Skeletal muscle cell (primary cell): ENCODE data around the gene TPM1.

Experiments
- DNase-seq: peaks from one replicate; pipeline ENCODE4 v3.0.0-alpha.2; 2010; ENCODE audit warnings: low read depth
- H3K4me3 ChIP-seq: 2 replicates; pipeline ENCODE4 v1.5.1; 2011; ENCODE audit warnings: low read depth, mild to moderate bottlenecking, control low read depth, low read length, moderate library complexity

TPM1 gene

DNA sequence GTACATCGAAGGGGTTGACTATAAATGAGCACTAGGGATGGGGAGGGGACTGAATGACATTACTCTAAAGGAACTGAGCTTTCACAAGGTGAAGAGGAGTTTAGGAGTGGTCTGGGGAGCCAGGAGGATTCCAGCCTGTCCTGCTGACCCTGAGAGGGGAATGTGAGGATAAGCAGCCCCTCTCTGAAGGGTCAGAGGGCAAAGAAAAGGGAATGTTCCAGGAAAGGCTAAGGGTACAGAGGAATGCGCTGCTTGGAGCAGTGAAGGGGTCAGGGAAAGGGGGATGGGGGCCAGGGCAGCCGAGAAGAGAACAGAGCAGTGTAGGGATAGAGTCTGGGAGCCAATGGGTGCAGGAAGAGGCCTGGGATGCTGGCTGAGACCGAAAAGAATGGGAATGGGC is 28.0 kb upstream of the TPM1 start:
- no peak overlapping the region for H3K4me3 ChIP-seq
- DNase-seq = no peak

DNA sequence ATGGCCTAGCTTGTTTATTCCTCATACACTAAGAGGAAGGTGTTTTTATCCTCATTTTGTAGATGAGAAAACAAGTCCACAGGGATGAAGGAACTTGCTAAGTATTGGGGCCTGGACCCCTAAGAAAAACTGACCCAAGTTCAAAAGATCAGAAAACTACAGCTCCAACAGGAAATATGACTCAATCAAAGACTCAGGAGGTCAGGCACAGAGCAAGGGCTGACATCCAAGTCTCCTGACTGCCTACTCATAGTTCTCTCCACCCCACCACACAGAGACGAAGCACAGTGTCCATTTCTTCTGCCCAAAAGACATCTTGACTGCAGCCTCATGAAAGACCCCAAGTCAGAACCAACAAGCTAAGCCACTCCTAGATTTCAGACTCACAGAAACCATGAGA is 26.9 kb upstream of the TPM1 start:
- DNase-seq = no peak
- no peak overlapping the region for H3K4me3 ChIP-seq

DNA sequence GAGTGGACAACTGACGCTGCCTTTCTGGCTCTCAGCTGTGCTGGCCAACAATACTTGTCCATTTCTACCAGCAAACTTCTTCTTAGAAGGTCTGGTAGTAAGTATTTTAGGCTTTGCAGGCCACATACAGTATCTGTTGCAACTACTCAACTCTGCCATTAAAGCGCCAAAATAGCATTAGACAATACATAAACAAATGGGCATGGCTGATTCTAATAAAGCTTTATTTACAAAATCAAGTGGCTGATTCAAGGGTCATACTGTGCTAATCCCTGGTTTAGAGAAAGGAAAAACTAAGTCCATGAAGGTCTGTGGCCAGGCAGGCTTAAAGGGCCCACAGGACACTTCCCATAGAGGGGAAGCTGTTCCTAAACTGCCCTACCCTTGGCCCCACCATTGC is 26.3 kb upstream of the TPM1 start:
- H3K4me3 ChIP-seq = no peak overlapping the region
- DNase-seq = no peak

DNA sequence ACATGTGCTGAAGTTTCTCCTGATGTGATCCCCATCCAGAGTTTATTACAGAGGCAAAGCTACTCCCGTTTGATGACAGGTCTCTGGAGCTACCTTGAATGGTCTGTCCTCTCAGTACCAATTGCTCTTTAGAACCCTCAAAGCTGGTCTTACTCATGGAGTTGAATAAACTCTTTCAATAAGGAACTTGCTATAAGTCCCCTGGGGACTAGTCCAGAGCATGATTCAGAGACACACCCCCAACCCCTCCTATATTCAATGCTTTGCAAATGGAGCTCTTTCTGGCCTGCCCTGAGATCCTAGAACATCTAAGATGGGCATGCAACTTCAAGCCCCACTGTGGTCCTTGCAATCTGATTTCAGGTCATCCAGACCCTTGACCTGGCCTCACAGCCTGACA is 23.9 kb upstream of the TPM1 start:
- H3K4me3 ChIP-seq = no peak overlapping the region
- DNase-seq = no peak

DNA sequence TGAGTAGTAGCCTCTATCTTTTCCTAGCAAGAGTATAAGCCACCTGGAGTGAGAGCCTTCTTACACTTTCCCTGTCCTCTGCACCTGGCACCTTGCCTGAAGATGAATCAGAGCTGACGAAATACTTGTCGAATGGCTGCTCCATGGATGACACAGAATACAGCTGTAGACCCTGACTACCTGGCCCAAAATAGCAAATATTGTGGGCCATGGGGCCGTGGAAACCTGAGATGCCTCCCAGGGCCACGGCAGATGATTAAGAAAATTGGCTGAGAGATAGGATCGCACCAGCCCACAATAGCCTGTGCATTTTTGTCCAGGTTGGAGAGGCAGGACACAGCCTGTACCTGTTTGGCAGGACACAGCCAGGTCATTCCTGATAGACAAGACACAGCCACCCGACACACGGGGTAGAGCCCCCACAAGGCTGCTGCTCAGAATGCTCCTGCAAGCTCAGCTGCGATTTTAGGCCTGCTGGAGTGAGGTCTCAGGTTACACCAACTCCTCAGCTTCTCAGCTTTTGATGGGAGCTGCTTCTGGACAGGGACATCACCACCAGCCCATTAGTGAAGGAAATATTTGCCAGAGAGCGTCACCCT is 22.9 kb upstream of the TPM1 start:
- no peak for DNase-seq
- H3K4me3 ChIP-seq = no peak overlapping the region

DNA sequence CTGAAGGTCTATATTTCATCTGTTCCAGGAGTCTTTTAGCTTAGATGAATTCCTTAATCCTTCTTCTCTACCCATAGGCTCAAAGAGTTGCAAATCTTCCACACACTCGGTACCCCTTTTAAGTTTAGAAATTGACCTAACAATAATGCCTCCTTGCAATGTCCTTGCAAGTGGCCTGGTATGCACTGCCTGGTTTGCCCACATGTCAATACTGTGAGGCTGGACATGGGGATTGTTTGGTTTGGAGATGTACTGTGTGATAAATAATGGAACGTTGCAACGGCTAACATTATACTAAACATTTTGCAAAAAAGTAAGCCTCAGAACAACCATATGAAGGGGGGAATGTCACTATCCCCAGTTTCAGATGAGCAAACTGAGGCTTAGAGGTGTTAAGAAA is 22.4 kb upstream of the TPM1 start:
- no peak for DNase-seq
- H3K4me3 ChIP-seq = no peak overlapping the region

DNA sequence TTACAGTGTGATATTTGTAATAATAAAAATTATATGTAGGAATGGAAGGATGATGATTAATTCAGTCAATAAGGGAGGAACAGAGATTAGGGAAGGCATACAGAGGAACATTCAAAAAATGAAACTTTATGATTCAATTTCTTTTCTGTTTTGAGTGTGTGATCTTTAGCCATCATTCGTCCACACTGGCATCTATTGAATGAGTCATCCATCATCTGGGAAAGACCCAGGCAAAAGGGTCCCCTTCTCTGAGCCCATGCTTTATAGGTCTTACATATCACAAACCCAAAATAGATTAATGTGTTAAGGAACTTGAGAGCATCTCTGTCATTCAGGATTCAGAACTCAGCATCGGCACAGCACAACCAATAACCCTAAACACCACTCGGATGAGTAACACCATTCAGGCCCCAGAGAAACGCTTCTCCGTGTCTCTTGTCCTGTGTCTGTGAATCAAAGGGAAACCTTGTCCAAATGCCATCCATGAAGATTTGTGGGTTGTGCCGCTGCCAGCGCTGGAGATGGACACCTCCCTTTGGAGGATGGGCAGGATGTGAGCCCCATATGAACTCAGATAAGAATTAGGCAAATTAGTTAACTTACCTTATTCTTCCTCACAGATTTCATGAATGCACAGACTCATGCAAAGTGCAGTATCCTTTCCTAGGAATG is 21.7 kb upstream of the TPM1 start:
- DNase-seq = no peak

DNA sequence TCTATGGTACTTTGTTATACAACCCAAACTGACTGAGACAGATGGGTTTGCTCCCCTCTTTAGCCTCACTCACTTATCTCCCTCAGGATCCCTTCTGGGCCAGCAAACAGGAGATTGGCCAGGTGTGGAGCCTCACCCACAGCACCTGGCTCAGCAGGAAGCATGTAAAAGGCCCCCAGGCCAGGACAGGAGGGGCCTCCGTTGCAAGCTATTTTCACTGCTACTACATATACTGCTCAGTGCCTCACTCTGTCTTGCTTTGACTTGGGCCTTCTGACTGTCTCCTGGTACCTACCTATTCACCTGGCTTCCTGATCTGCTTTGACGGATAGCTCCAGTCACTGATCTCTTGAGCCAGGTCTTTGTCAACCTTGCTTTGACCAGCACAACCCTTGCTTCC is 20.4 kb upstream of the TPM1 start:
- no peak overlapping the region for H3K4me3 ChIP-seq
- no peak for DNase-seq

More for the DNA sequence above, 21.7 kb upstream of the TPM1 start:
- no peak overlapping the region for H3K4me3 ChIP-seq

DNA sequence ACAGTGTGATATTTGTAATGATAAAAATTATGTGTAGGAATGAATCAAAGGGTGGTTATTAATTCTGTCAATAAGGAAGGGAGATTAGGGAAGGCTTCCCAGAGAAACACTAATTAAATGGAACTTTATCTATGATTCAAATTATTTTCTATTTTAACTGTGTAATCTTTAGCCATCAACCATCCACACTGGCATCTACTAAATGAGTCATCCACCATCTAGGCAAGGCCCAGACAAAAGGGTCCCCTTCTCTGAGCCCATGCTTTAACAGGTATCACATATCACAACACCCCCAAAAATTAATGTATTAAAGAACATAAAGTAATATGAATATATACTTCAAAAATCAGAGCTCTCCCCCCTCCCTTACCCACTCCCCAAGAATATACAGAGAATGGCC is 19.9 kb upstream of the TPM1 start:
- DNase-seq = no peak
- no peak overlapping the region for H3K4me3 ChIP-seq

DNA sequence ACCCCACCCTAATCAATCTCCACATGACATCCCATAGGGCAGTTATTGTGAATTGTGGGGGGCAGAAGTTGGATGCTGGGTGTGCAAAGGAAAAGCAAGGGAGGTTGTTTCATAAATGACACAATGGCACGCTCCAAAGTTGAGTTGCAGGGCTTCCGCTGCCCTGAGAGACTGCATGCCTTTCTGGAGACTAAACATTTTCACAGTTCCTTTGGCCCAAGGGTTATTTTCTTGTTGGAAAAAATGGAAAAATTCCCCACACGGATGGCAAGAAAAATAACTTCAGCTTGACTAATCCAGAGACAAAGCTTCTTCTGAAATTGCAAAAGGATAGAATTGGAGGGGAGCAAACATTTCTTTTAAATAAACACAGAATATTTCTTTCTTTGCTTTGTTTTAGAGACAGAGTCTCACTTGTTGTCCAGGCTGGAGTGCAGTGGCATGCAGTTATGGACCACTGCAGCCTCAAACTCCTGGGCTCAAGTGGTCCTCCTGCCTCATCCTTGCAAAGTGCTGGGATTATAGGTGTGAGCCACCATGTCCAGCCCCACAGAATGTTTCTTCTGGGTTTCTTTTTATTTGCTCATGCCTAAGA is 19.1 kb upstream of the TPM1 start:
- no peak for DNase-seq
- no peak overlapping the region for H3K4me3 ChIP-seq

DNA sequence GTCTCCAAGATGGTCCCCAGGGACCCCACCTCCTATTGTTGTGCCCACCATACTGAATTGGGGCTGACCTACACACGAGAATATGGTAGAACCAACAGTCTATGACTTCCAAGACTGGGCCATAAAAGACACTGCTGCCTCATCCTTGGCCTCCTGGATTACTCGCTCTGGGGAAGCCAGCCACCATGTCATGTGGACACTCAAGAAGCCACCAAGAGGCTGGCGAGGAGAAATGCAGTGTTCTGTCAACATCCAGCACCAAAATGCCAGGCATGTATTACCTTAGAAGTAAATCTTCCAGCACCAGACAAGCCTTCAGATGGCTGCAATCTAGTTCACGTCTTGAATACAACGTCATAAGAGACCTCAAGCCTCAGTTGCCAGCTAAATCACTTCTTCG is 17.1 kb upstream of the TPM1 start:
- no peak for DNase-seq
- H3K4me3 ChIP-seq = no peak overlapping the region

DNA sequence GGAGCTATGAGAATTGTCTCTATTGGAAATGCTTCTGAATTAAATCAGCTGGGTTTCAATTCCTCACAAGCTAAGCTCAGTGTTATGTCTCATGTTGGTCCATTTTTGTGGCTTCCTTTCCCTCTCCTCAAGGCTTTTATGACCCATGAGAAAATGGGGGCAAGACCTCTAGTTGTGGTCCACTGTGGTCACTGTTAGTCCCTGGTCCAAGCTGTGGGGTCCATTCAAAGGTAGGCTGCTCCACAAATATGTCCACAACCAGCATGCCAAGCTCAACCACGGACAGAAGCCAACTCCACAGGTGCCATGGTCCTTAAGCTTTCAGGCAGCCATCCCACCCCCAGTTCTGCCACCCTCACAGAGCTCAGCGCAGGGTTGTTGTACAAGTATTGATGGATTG is 14.9 kb upstream of the TPM1 start:
- no peak for DNase-seq
- H3K4me3 ChIP-seq = no peak overlapping the region

DNA sequence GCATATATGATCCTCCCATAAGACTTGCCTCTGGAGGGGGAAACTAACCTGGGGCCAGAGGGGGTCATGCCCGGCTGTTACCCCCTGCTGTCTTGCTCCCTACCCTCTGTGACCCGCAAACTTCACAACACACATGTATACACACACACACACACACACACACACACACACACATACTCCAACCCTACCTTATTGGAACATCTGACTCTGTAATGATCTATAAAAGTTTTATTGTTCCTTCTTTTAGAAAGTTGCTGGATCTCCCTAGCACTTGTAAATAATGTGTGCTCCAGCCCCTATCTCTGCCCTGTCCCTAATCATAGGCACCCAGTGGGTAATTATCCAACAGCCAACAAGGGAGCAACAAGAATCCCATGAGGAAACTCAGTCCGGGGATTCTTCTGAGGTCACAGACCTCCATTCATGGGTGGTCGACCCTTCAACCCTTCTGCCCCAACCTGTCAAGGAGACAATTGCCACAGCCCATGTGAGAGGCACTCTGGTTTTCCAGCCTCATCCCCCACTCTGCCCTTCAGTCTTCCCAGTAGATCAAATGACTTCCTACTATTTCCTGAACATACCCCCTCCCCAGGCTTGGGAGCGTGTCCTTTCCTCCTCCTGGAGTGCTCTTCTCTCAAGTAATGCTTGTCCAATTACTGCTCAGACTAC is 14.0 kb upstream of the TPM1 start:
- no peak overlapping the region for H3K4me3 ChIP-seq
- DNase-seq = no peak

DNA sequence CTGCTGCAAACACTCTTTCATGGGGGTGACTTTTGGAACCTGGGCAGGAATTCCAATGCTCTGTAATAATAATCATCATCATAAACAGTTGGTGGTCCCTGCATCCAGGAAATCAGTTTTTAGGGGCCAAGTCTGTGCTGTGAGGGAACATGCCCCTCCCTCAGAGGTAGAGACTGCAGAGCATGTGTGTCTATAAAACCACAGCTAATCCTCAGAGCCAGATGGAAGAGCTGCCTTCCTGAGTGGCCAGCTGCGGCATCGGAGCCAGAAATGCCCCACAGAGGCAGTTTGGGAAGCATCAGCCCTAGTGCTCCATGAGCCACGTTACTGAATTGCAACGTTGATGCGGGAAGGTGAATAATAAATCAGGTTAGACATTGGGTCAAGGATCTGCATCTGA is 12.9 kb upstream of the TPM1 start:
- H3K4me3 ChIP-seq = no peak overlapping the region

DNA sequence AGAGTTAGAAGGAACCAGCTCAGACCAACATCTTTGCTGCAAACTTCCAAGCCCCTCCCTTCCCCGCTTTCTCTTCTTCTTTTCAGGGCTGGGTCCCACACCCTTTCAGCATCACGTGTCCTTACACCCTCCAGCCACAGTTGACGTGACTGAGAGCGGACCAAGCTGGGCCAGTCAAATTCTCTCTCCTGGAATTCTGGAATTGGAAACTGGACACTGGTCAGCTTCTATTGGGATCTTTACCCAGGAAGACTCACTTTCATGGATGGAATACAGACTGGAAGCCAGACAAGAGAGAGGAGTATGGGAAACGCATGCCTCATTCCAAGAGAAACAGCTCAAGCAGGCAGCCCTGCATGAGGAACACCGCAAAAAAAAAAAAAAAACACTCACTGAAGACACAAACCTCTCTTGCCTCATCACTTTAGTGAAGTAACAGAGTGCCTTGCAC is 12.4 kb upstream of the TPM1 start:
- no peak for DNase-seq
- no peak overlapping the region for H3K4me3 ChIP-seq

More for the DNA sequence above, 12.9 kb upstream of the TPM1 start:
- no peak for DNase-seq

DNA sequence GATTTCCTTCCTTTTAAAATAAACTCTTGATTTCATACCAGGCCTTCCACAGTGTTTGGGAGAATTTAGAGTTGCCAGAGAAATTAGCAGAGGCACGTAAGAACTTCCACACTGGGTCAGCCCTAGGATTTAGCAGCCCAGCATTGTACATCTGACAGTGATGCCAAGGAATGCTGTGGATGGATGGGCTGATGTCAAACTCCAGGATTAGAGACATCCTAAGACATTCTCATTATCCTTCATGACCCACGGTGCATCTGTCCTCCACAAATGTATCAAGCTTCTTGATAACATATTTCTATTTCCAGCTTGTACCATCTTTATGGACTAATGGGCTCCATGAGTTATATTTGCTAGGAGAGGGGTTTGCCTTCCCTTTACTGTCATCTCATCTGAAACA is 8.0 kb upstream of the TPM1 start:
- DNase-seq = no peak

DNA sequence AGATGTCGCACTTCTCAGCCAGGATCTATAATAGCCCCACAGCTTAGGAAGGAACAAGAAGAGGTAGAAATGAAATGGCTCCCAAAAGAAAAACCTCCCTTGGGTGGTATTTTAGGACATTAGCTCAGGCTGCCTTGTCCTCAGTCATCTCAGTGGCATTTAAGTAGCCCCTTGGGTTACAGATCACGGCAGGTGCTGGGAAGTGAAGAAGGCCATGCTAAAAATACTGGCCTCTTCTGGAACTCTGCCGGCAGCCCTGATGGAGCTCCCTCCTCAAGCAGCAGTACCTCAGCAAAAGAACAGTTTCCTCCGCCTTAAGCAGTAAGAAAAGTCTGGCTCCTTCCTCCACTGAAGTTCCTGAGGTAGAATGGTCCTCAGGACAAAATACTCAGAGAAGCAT is 7.3 kb upstream of the TPM1 start:
- no peak for DNase-seq
- H3K4me3 ChIP-seq = no peak overlapping the region

More for the DNA sequence above, 8.0 kb upstream of the TPM1 start:
- H3K4me3 ChIP-seq = no peak overlapping the region

DNA sequence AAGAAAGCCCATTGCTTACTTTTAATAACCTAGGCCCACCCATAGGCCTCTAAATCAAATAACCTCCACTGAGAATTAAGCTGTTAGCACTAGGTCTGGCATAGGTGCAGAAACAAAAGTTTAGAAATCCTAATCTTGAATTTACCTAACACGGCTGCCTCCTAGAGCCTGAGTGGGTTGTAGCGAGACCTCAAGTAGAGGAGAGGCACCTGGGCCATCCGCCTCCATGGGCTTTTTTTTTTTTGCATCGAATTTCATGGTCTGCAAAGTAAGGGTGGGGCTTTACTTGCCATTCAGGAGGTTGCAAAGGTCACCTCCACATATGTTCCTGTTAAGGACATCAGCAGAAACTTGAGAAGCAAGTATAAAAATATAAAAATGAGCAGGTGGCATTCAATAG is 6.6 kb upstream of the TPM1 start:
- DNase-seq = no peak
- no peak overlapping the region for H3K4me3 ChIP-seq

DNA sequence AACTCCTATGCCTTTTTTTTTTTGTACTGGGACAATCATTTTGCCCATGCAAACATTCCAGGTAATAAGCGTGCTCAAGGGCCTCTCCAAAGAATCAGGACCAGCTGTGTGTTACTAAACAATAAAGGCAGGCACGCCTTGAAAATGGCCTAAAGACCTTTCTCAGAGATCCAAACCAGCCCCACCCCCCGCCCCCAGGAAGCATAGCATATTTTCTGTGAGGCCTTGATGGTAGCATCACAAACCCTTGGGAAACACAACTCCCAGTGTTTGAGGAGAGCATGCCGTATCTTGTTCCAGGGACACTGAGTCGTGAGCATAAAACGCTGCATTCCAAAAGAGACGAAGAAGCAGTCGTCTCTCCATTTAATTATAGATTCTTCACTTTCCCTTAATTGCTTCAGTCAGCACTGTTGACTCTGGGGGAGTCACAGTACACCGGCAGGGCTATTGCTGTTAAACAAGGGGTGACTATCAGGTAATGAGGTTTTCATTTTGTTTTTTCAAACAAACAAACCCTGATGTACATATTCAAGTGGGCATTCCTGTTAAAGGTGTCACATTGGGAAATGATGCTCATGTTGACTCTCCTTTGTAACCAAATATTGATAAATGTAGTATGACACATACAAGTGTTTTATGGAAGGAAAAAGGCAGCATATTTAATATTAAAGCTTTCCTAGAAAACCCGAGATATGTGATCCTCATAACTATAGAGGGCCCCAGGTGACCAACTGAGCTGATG is 4.4 kb upstream of the TPM1 start:
- no peak for DNase-seq
- no peak overlapping the region for H3K4me3 ChIP-seq
